LNCaP clone FGC (cell line): ENCODE results near the gene ARHGAP15.

Source experiments
- DNase-seq: peaks from one replicate; pipeline ENCODE4 v3.0.0-alpha.2; 2011; ENCODE audit warnings: low read depth
- H3K4me3 ChIP-seq: 2 replicates; pipeline ENCODE4 v1.5.1; 2011; ENCODE audit warnings: mild to moderate bottlenecking, low read depth, low read length, control low read depth
- CTCF ChIP-seq: IDR thresholded peaks from 2 replicates; pipeline ENCODE4 v1.5.1; 2012; ENCODE audit warnings: mild to moderate bottlenecking; ENCODE audit not compliant: control insufficient read depth, insufficient read depth; ENCODE audit errors: extremely low read depth

The ARHGAP15 gene

GRCh38 chr2:143514413-143514812 lies 385.2 kb downstream of the ARHGAP15 start:
- TF ChIP-seq CTCF, result no peak
- DNase-seq, result no peak
- H3K4me3 ChIP-seq, result no peak overlapping the region

- DNase-seq, result no peak
- TF ChIP-seq CTCF, result no peak
- H3K4me3 ChIP-seq, result no peak overlapping the region
Measured at GRCh38 chr2:143515318-143515717, 386.1 kb downstream of the ARHGAP15 start.

GRCh38 chr2:143519521-143519920 lies 390.3 kb downstream of the ARHGAP15 start:
- DNase-seq, result no peak
- no peak for TF ChIP-seq CTCF
- H3K4me3 ChIP-seq, result no peak overlapping the region

- DNase-seq, result no peak
- TF ChIP-seq CTCF, result no peak
- no peak overlapping the region for H3K4me3 ChIP-seq
Measured at GRCh38 chr2:143521396-143521795, 392.2 kb downstream of the ARHGAP15 start.

GRCh38 chr2:143522699-143523098 lies 393.5 kb downstream of the ARHGAP15 start:
- DNase-seq, result no peak
- no peak for TF ChIP-seq CTCF
- H3K4me3 ChIP-seq, result no peak overlapping the region

GRCh38 chr2:143524119-143524553 lies 394.9 kb downstream of the ARHGAP15 start:
- H3K4me3 ChIP-seq, result no peak overlapping the region
- TF ChIP-seq CTCF, result no peak
- DNase-seq, result no peak

GRCh38 chr2:143524559-143525401 lies 395.6 kb downstream of the ARHGAP15 start:
- H3K4me3 ChIP-seq, result no peak overlapping the region
- DNase-seq, result no peak
- TF ChIP-seq CTCF, result no peak
